HG03565 (cell line): Measurements from ENCODE around the gene CPN1.
"Not testable (repeated sequence)": the region's sequence is repeated elsewhere in the genome, so short reads cannot be mapped to it uniquely, and the experiment has no call there.

Source experiments
- ATAC-seq: cut with Tn5 transposase; IDR thresholded peaks from one replicate; pipeline ENCODE4 v1.9.1; 2021; ENCODE audit warnings: mild to moderate bottlenecking, moderate library complexity; ENCODE audit not compliant: unreplicated experiment

CPN1 gene

GRCh38 chr10:100081075-100082001 lies at the start of gene CPN1:
CPN1 (minus strand) TSS chr10:100081869; CDS start chr10:100081625, 244 bp downstream.
- ATAC-seq: no peak

DNA sequence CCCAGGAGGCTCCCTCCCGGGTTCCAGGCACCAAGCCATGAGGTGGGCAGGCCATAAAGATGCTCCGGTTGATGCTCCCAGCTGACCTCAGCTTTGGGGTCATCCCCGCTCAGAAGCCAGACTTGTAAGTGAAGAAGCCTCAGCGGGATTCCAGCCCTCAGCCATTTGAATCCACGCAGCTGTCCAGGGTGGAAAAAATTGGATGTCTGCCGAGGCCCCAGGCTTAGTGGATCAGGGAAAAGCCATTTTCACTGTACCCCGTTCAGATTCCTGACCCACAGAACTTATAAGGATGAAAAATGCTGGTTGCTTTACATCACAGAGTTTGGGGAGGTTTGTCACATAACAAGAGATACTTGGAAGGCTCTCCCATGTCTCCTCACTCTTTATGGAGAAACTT lies 49.2 kb upstream of the CPN1 start:
- no peak for ATAC-seq

DNA sequence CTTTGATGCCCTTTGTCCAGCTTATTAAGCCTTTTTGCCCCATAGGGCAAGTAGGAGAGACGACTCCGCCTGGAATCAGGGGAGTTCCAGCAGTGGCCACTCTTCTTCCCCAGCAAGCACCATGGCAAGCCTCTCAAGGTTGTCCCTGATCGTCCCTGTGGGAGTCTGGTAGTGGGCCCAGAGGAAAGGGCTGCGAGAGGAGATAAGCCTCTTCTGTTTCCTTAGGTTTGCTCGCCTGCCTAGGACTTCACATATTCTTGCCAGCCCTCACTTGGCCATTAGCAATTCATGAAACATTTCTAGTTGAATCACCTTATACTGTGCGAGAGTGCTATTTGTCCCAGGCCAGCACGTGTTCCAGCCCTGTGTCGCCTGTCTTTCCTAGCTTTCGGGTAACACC lies 47.8 kb upstream of the CPN1 start:
- ATAC-seq: no peak

DNA sequence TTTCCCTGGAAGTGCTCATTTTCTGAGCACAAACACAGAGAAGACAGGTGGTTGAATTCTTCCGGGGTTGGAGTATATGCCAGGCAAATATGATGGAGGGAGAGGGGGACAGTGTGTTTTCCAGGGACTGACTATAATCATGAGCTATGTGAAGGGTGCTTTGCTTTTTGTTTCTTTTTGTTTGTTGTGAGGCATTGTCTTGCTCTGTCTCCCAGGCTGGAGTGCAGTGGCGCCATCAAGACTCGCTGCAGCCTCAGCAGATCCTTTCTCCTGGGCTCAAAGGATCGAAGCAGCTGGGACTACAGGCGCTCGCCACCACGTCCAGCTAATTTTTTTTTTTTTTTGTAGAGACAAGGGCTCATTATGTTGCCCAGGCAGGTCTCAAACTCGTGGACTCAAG lies 47.3 kb upstream of the CPN1 start:
- ATAC-seq: no peak

- not testable (repeated sequence) for ATAC-seq
Observed at GRCh38 chr10:100125335-100125734, 43.7 kb upstream of the CPN1 start.

GRCh38 chr10:100124097-100124496 lies 42.4 kb upstream of the CPN1 start:
- ATAC-seq: no peak

- no peak for ATAC-seq
Observed at GRCh38 chr10:100122780-100123179, 41.1 kb upstream of the CPN1 start.

DNA sequence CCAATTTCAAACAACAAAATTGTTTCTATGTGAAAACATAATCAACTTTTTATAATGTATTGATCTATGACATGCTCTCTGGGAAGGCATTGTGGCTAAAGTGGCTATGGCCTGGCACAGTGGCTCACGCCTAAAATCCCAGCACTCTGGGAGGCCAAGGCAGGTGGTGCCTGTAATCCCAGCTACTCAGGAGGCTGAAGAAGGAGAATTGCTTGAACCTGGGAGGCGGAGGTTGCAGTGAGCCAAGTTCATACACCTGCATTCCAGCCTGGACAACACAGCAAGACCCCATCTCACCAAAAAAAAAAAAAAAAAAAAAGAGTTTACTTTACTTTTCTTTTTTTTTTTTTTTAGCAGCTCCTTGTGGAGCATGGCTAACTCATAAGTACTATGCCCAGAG lies 38.9 kb upstream of the CPN1 start:
- ATAC-seq: no peak

DNA sequence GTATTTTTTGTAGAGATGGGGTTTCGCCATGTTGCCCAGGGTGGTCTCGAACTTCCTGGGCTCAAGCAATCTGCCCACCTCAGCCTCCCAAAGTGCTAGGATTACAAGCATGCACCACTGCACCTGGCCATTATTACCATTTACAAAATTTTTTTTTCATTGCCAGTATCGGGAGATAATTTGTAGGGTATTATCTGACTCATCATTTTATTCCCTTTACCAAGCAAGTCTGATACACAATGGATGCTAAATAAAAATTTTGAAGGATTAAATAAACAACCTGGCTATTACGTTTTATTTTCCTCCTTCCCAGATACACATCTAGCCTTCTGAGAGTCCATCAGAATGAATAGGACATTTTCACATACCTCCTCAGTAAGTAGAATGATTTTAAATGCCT lies 38.1 kb upstream of the CPN1 start:
- ATAC-seq: no peak

- ATAC-seq: no peak
Observed at GRCh38 chr10:100114976-100115770, 33.5 kb upstream of the CPN1 start.

DNA sequence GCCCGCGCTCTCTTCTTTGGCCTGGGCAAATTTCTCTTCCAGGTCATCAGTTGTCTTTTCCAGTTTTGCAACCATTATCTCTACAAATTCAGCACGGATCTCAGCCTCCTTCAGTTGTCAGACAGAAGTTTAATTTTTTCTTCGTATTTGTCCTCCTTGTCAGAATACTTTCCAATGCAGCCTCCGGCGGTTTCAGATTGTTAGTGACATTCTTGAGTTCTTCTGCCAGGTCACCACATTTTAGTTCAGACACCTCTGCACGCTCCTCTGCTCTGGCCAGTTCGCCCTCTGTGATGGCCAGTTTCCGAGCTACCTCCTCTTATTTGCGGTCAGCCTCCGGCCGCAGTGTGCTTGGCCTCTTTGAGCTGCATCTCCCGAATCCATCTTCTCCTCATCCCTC lies 32.8 kb upstream of the CPN1 start:
- ATAC-seq: no peak

GRCh38 chr10:100109670-100110069 lies 28.0 kb upstream of the CPN1 start:
- no peak for ATAC-seq

DNA sequence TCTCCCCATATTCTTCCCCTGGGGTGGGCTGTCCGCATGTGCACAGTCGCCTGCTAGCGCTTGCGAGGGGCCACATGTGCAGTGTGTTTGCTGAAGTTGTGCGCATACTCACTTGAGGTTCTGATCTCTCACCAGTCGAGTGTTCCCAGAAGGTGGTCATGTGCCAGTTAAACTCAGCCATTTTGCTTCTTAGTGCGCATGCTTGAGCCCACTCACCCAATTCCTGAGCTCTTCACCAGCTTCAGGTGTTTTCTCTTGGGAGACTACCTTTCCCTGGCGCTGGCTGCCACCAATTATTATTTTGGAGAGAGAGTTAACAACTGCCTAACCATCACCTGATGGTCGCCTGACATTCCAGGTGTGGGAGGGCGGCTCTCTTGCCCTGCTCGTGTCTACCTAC lies 25.2 kb upstream of the CPN1 start:
- no peak for ATAC-seq

DNA sequence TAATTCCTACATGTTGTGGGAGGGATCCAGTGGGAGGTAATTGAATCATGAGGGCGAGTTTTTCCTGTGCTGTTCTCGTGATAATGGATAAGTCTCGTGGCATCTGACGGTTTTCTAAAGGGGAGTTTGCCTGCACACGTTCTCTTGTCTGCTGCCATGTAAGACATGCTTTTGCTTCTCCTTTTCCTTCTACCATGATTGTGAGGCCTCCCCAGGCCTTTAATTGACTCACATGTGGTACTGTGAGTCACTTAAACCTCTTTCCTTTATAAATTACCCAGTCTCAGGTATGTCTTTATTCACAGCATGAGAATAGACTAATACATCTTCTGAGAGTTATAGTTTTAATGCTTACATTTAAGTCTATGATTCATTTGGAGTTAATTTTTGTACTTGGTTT lies 22.6 kb upstream of the CPN1 start:
- ATAC-seq: no peak

DNA sequence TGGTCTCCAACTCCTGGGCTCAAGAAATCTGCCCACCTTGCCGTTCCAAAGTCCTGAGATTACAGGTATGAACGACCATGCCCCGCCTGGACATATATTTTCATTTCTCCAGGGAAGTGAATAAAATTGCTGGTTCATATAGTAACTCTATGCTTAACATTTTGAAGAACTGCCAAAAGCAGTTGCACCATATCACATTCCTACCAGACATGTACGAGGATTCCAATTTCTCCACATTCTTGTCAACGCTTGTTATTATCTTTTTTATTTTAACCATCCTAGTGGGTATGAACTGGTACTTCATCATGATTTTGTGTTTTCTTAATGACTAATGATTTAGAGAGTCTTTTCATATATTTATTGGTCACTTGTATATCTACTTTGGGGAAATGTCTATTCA lies 21.9 kb upstream of the CPN1 start:
- ATAC-seq: no peak

- ATAC-seq: no peak
Observed at GRCh38 chr10:100101192-100102076, 19.8 kb upstream of the CPN1 start.

GRCh38 chr10:100100651-100101184 lies 19.0 kb upstream of the CPN1 start:
- no peak for ATAC-seq

- ATAC-seq: no peak
Observed at GRCh38 chr10:100089241-100089640, 7.6 kb upstream of the CPN1 start.

DNA sequence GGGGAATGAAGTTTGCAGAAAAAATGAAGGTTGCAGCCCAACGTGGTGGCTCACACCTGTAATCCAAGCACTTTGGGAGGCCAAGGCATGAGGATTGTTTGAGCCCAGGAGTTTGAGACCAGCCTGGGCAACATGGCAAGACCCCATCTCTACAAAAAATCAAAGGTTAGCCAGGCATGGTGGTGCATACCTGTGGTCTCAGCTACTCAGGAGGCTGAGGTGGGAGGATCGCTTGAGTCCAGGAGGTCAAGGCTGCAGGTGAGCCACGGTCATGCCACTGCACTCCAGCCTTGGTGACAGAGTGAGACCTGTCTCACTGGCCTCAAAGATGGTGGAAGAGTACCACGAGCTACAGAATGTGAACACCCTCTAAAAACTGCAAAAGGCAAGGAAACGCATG lies 5.0 kb upstream of the CPN1 start:
- ATAC-seq: not testable (repeated sequence)

DNA sequence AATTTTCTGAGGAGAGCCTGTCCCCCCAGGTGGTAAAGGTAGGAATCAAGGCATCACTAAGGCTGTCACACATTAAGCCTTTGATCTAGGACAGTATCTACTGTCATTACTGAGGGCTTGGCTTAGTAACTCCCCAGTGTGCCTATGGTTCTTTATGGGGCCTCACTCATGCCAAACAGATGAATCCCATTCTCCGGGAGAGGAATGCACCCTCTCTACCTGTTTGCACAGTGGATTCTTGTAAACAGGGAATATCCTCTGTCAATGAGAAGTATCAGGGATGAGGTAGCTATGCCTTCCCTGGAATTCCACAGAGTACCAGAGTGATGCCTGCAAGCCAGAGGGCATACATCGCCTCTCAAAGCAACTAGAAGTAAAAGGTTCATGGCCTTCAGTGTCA lies 3.9 kb upstream of the CPN1 start:
- no peak for ATAC-seq

- ATAC-seq: no peak
Observed at GRCh38 chr10:100083623-100084022, 2.0 kb upstream of the CPN1 start.
